Neuron (in vitro differentiated cells): ENCODE data around the gene KCNS1.
A peak's percentile ranks its signal among the peaks of the same experiment; 100 is the strongest.
"Not testable (repeated sequence)": the region's sequence is repeated elsewhere in the genome, so short reads cannot be mapped to it uniquely, and the experiment has no call there.

Experiments used
- H2AFZ ChIP-seq: one replicate; pipeline ENCODE4 v1.6.1; 2013; ENCODE audit warnings: low read depth, mild to moderate bottlenecking, inconsistent platforms, low read length, moderate library complexity
- H3K27me3 ChIP-seq: one replicate; pipeline ENCODE4 v1.6.1; 2013; ENCODE audit warnings: low read length; ENCODE audit not compliant: insufficient read depth
- H3K36me3 ChIP-seq: one replicate; pipeline ENCODE4 v1.6.1; 2013; ENCODE audit warnings: low read length; ENCODE audit not compliant: insufficient read depth
- H3K4me1 ChIP-seq: one replicate; pipeline ENCODE4 v1.6.1; 2013; ENCODE audit warnings: low read length; ENCODE audit not compliant: insufficient read depth
- H3K4me3 ChIP-seq: 2 replicates; pipeline ENCODE4 v1.5.1; 2013; ENCODE audit warnings: mild to moderate bottlenecking, low read length, moderate library complexity
- H3K9me3 ChIP-seq: one replicate; pipeline ENCODE4 v1.6.1; 2013; ENCODE audit warnings: low read length

The KCNS1 gene, protein sequence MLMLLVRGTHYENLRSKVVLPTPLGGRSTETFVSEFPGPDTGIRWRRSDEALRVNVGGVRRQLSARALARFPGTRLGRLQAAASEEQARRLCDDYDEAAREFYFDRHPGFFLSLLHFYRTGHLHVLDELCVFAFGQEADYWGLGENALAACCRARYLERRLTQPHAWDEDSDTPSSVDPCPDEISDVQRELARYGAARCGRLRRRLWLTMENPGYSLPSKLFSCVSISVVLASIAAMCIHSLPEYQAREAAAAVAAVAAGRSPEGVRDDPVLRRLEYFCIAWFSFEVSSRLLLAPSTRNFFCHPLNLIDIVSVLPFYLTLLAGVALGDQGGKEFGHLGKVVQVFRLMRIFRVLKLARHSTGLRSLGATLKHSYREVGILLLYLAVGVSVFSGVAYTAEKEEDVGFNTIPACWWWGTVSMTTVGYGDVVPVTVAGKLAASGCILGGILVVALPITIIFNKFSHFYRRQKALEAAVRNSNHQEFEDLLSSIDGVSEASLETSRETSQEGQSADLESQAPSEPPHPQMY

GRCh38 chr20:45100563-45101245, at the start of gene KCNS1:
TSS of gene KCNS1 (minus strand) at chr20:45101127. CDS start at chr20:45099236, 1,891 bp downstream.
- Histone ChIP-seq H3K4me3 (no peak within 1 kb of the TSS), H3K4me1 (peaks cover 2% of the 10 kb centered on the region), H2AFZ (peak within 1 kb of the TSS; percentile 65), H3K27me3 (peaks cover 40% of the 10 kb centered on the region), H3K9me3 (peaks cover 3% of the 10 kb centered on the region), H3K36me3 (no peaks in the 10 kb centered on the region)

- Histone ChIP-seq H3K4me1 (no peaks in the 10 kb centered on the region), H3K36me3 (no peaks in the 10 kb centered on the region), H3K27me3 (peaks cover 9% of the 10 kb centered on the region), H3K4me3 (no peak overlapping the region), H3K9me3 (no peaks in the 10 kb centered on the region), H2AFZ (no peak overlapping the region)
Measured at GRCh38 chr20:45149062-45149461, 48.1 kb upstream of the KCNS1 start.

DNA sequence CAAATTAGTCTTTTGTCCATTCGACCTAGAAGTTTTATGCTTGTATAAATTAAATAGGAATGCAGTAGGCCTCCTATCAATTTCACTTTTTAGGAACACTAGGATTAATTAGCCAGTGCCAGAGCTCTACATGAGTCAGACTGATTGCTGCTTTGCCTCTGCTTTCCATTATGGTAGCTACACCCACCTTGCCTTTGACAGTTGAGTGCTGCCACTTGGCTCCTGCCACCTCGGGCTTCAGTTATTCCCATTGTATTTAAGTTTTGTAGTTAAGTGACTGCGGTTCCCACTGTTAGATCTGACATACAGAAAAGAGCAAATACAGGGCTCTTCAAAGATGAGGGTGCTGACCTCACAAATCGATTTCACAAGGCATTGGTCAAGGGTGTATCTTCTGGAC, 39.9 kb upstream of the KCNS1 start:
- peaks cover 11% of the 10 kb centered on the region for H3K27me3 ChIP-seq
- no peaks in the 10 kb centered on the region for H3K36me3 ChIP-seq
- no peaks in the 10 kb centered on the region for H3K9me3 ChIP-seq
- no peaks in the 10 kb centered on the region for H3K4me1 ChIP-seq
- no peak overlapping the region for H2AFZ ChIP-seq
- no peak overlapping the region for H3K4me3 ChIP-seq

GRCh38 chr20:45139733-45140375, 38.9 kb upstream of the KCNS1 start:
- H3K36me3 ChIP-seq, H3K27me3 ChIP-seq, H3K9me3 ChIP-seq, H3K4me1 ChIP-seq, H2AFZ ChIP-seq, H3K4me3 ChIP-seq: not testable (repeated sequence)

GRCh38 chr20:45138561-45139300, 37.8 kb upstream of the KCNS1 start:
- Histone ChIP-seq H3K4me1 (no peaks in the 10 kb centered on the region), H3K4me3 (no peak overlapping the region), H3K9me3 (no peaks in the 10 kb centered on the region), H3K36me3 (no peaks in the 10 kb centered on the region), H3K27me3 (peaks cover 3% of the 10 kb centered on the region), H2AFZ (no peak overlapping the region)

- Histone ChIP-seq H3K4me3 (no peak overlapping the region), H3K36me3 (no peaks in the 10 kb centered on the region), H3K27me3 (no peaks in the 10 kb centered on the region), H3K4me1 (no peaks in the 10 kb centered on the region), H3K9me3 (no peaks in the 10 kb centered on the region), H2AFZ (no peak overlapping the region)
Measured at GRCh38 chr20:45136911-45137310, 36.0 kb upstream of the KCNS1 start.

- no peak overlapping the region for H3K4me3 ChIP-seq
- no peaks in the 10 kb centered on the region for H3K9me3 ChIP-seq
- H2AFZ ChIP-seq = no peak overlapping the region
- no peaks in the 10 kb centered on the region for H3K4me1 ChIP-seq
- H3K27me3 ChIP-seq = no peaks in the 10 kb centered on the region
- no peaks in the 10 kb centered on the region for H3K36me3 ChIP-seq
Measured at GRCh38 chr20:45128099-45128498, 27.2 kb upstream of the KCNS1 start.

DNA sequence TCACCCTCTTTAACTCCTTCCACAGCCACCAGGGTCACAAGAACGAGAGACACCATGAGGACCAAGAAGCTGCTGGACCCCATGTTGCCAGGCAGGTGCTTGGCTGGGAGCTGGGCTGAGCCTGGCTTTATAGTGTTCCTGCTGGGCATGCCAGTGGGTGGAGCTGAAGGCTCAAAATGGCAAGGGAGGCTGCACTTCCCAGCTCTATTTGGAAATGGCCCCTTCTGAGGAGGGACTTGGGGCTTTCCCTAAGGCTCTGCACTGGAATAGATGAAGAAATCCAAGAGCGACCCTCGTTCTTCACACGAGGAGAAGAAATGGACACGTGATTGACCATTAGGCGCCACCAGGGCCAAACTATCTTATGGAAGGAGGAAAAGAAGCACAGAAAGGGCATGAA, 23.4 kb upstream of the KCNS1 start, which contains the start of gene WFDC12:
Gene WFDC12, minus strand, starts transcription at position 101 of the 400 bp plus-strand sequence. Its CDS starts 18 bp downstream, at position 83.
- Histone ChIP-seq H2AFZ (no peak within 1 kb of the TSS), H3K27me3 (peaks cover 2% of the 10 kb centered on the region), H3K9me3 (no peaks in the 10 kb centered on the region), H3K4me1 (no peaks in the 10 kb centered on the region), H3K36me3 (no peaks in the 10 kb centered on the region), H3K4me3 (no peak within 1 kb of the TSS)

DNA sequence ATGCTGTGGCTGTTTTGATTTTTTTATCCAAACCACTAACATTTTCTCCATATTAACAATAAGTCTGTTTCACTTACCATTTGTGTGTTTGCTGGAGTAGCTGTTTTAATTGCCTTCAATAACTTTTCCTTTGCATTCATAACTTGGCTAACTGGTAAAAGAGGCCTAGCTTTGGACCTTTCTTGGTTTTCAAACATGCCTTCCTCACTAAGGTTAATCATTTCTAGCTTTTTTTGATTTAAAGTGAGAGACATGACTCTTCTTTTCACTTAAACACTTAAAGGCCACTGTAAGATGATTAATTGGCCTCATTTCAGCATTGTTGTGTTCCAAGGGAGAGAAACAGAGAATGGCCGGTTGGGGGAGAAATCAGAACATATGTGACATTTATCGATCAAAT, 20.5 kb upstream of the KCNS1 start:
- H3K4me3 ChIP-seq = no peak overlapping the region
- peaks cover 2% of the 10 kb centered on the region for H3K27me3 ChIP-seq
- H3K4me1 ChIP-seq = no peaks in the 10 kb centered on the region
- H2AFZ ChIP-seq = no peak overlapping the region
- no peaks in the 10 kb centered on the region for H3K36me3 ChIP-seq
- H3K9me3 ChIP-seq = no peaks in the 10 kb centered on the region

DNA sequence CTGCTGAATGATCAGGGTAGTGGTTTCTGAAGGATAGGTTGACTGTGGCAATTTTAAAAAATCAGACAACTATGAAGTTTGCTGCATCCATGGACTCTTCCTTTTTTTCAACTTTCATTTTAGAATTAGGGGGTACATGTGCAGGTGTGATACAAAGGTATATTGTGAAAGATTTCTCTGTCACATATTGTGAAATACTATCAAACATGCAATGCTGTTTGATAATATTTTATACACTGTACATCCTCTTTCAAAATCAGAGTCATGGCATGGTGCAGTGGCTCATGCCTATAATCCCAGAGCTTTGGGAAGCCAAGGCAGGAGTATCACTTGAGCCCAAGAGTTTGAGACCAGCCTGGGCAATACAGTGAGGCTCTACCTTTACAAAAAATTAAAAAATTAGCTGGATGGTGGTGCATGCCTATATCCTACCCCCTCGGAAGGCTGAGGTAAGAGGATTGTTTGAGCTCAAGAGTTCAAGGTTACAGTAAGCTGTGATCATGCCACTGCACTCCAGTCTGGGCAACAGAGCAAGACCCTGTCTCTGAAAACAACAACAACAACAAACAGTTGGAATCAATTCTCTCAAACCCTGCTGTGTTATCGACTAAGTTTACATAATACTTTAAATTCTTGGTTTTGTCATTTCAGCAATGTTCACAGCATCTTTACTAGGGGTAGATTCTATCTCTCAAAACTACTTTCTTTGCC, 18.8 kb upstream of the KCNS1 start:
- Histone ChIP-seq H3K36me3 (no peaks in the 10 kb centered on the region), H3K4me3 (no peak overlapping the region), H2AFZ (no peak overlapping the region), H3K9me3 (no peaks in the 10 kb centered on the region), H3K27me3 (peaks cover 7% of the 10 kb centered on the region), H3K4me1 (no peaks in the 10 kb centered on the region)

- H3K27me3 ChIP-seq = peaks cover 7% of the 10 kb centered on the region
Measured at GRCh38 chr20:45118028-45118427, 17.1 kb upstream of the KCNS1 start.

DNA sequence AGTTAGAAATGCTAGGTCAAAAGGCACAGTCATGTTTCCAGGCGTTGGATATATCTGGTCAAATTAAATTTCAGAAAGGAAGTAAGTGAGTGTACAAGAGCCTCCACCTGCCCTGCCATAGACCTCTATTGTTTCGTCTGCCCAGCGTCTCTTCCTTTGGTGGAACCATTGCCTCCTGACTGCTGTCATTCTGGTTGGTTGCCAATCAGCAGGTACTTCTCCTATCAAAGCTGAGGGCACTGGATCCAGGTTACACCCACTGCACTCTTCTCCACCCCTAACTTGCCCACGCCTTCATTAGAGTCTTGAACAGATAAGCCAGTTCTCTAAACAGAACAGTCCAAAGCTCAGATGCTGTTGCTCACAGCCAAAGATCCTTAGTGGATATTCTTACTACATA, 16.7 kb upstream of the KCNS1 start:
- H3K9me3 ChIP-seq = no peaks in the 10 kb centered on the region

More at GRCh38 chr20:45118028-45118427, 17.1 kb upstream of the KCNS1 start:
- H3K4me3 ChIP-seq = no peak overlapping the region
- no peaks in the 10 kb centered on the region for H3K9me3 ChIP-seq
- H3K4me1 ChIP-seq = no peaks in the 10 kb centered on the region
- no peaks in the 10 kb centered on the region for H3K36me3 ChIP-seq
- H2AFZ ChIP-seq = no peak overlapping the region

More for the DNA sequence above, 16.7 kb upstream of the KCNS1 start:
- Histone ChIP-seq H3K27me3 (peaks cover 7% of the 10 kb centered on the region), H3K4me3 (no peak overlapping the region), H3K4me1 (no peaks in the 10 kb centered on the region), H2AFZ (no peak overlapping the region), H3K36me3 (no peaks in the 10 kb centered on the region)
